Panc1 (cell line): ENCODE measurements around the gene DDX28.

ENCODE experiments used
- TF ChIP-seq, protein P1 (sequence below): fragments of 450-650 bp; IDR thresholded peaks from 2 replicates; pipeline ENCODE4 v1.5.1; 2017; ENCODE audit warnings: mild to moderate bottlenecking
- TF ChIP-seq, protein P2 (sequence below), 2 experiments: IDR thresholded peaks; 2 replicates each; pipeline ENCODE4 v1.6.1; 2011 to 2012; ENCODE audit warnings: low read depth in 2 of 2, control low read depth in 1 of 2, low read length in 1 of 2, mild to moderate bottlenecking in 1 of 2, moderate library complexity in 1 of 2; ENCODE audit not compliant: insufficient read depth in 1 of 2

DNA sequence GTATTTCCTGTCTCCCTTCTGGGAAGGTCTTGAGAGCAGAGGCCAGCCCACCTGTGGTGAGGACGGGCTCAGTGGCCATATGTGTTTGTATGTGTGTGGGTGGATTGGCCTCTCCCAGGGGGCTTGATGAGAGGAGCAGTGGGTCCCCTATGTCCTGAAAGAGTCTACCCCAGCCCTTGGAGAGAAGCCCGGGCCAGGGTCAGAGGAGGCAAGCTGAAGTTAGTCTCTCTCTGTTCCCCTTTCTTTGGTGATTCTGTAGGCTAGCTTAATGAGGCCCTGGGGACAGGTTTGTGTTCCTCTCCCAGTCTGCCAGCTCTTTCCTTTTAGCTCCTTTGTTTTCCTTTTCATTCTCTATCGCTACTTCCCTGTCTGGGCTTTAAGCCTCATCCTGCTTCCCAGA is 38.4 kb upstream of the DDX28 start:
- TF ChIP-seq, protein P1, sequence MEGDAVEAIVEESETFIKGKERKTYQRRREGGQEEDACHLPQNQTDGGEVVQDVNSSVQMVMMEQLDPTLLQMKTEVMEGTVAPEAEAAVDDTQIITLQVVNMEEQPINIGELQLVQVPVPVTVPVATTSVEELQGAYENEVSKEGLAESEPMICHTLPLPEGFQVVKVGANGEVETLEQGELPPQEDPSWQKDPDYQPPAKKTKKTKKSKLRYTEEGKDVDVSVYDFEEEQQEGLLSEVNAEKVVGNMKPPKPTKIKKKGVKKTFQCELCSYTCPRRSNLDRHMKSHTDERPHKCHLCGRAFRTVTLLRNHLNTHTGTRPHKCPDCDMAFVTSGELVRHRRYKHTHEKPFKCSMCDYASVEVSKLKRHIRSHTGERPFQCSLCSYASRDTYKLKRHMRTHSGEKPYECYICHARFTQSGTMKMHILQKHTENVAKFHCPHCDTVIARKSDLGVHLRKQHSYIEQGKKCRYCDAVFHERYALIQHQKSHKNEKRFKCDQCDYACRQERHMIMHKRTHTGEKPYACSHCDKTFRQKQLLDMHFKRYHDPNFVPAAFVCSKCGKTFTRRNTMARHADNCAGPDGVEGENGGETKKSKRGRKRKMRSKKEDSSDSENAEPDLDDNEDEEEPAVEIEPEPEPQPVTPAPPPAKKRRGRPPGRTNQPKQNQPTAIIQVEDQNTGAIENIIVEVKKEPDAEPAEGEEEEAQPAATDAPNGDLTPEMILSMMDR: no peak
- TF ChIP-seq, protein P2, sequence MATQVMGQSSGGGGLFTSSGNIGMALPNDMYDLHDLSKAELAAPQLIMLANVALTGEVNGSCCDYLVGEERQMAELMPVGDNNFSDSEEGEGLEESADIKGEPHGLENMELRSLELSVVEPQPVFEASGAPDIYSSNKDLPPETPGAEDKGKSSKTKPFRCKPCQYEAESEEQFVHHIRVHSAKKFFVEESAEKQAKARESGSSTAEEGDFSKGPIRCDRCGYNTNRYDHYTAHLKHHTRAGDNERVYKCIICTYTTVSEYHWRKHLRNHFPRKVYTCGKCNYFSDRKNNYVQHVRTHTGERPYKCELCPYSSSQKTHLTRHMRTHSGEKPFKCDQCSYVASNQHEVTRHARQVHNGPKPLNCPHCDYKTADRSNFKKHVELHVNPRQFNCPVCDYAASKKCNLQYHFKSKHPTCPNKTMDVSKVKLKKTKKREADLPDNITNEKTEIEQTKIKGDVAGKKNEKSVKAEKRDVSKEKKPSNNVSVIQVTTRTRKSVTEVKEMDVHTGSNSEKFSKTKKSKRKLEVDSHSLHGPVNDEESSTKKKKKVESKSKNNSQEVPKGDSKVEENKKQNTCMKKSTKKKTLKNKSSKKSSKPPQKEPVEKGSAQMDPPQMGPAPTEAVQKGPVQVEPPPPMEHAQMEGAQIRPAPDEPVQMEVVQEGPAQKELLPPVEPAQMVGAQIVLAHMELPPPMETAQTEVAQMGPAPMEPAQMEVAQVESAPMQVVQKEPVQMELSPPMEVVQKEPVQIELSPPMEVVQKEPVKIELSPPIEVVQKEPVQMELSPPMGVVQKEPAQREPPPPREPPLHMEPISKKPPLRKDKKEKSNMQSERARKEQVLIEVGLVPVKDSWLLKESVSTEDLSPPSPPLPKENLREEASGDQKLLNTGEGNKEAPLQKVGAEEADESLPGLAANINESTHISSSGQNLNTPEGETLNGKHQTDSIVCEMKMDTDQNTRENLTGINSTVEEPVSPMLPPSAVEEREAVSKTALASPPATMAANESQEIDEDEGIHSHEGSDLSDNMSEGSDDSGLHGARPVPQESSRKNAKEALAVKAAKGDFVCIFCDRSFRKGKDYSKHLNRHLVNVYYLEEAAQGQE (IDR thresholded peaks at IDR 0.05; ENCODE audit: insufficient read depth in 1 of 2, low read depth in 2 of 2, low read length in 1 of 2): no peak
